H1 (cell line): ENCODE results near the gene CACNG6. TPM values are rescaled to one million over a fixed set of nuclear protein-coding genes. Genes with fewer than 3 reads are reported as not detected.

Source experiments
- CTCF ChIA-PET: fragments of 300-600 bp; sonication (Branson Sonifier 250); formaldehyde crosslinking; loops from one replicate; lab custom pipeline; 2021; ENCODE audit not compliant: partially characterized antibody; lab: Charles Lee
- POLR2A ChIA-PET: fragments of 300-600 bp; sonication (Branson Sonifier 250); formaldehyde crosslinking; loops from one replicate; lab custom pipeline; 2021; ENCODE audit warnings: inconsistent platforms; ENCODE audit not compliant: partially characterized antibody; lab: Charles Lee
- DNase-seq, 2 experiments: peaks; one replicate each; pipeline versions ENCODE4 v3.0.0 to v3.0.0-alpha.2; 2010 to 2022; ENCODE audit warnings: low spot score in 2 of 2, low read depth in 1 of 2, mixed read lengths in 1 of 2
- FAIRE-seq: peaks from 2 replicates; lab custom pipeline; 2011; peaks lifted over from hg19 to GRCh38; lab: Jason Lieb, UNC
- H2AFZ ChIP-seq: 2 replicates; pipeline ENCODE4 v1.8.1; 2012; ENCODE audit warnings: low read length, inconsistent platforms
- H2AK5ac ChIP-seq: 2 replicates; pipeline ENCODE4 v1.6.1; 2013; ENCODE audit warnings: low read depth, low read length
- H2BK120ac ChIP-seq: replicated peaks from 2 replicates; pipeline ENCODE3; 2013; ENCODE audit warnings: low read depth, low read length, inconsistent platforms
- H2BK12ac ChIP-seq: 2 replicates; pipeline ENCODE4 v1.6.1; 2013; ENCODE audit warnings: low read depth, low read length
- H2BK15ac ChIP-seq: 2 replicates; pipeline ENCODE4 v1.6.1; 2013; ENCODE audit warnings: low read length
- H2BK20ac ChIP-seq: 2 replicates; pipeline ENCODE4 v1.6.1; 2013; ENCODE audit warnings: low read length
- H2BK5ac ChIP-seq: 2 replicates; pipeline ENCODE4 v1.6.1; 2013; ENCODE audit warnings: low read depth, low read length
- H3K14ac ChIP-seq: 2 replicates; pipeline ENCODE4 v1.6.1; 2013; ENCODE audit warnings: inconsistent platforms; ENCODE audit not compliant: insufficient read length
- H3K18ac ChIP-seq: 2 replicates; pipeline ENCODE4 v1.6.1; 2013; ENCODE audit warnings: low read length; ENCODE audit errors: extremely low read depth
- H3K23ac ChIP-seq: 2 replicates; pipeline ENCODE4 v1.6.1; 2013; ENCODE audit warnings: inconsistent platforms; ENCODE audit not compliant: insufficient read length
- H3K23me2 ChIP-seq: 2 replicates; pipeline ENCODE4 v1.6.1; 2013; ENCODE audit warnings: low read depth, low read length
- H3K27ac ChIP-seq: 2 replicates; pipeline ENCODE4 v1.6.1; 2011; ENCODE audit warnings: low read depth, low read length, inconsistent platforms
- H3K27me3 ChIP-seq, 4 experiments: replicated peaks in 1 of 4; 1 replicate in 1 of 4; 2 replicates in 3 of 4; pipeline versions ENCODE4 v1.6.1 to v1.8.1; 2011 to 2013; ENCODE audit warnings: low read length in 3 of 4, mild to moderate bottlenecking in 3 of 4, inconsistent platforms in 2 of 4, mixed read lengths in 2 of 4, moderate library complexity in 1 of 4; ENCODE audit not compliant: control insufficient read depth in 3 of 4, insufficient read depth in 3 of 4; ENCODE audit errors: extremely low read depth in 1 of 4
- H3K36me3 ChIP-seq, 4 experiments: 2 replicates each; pipeline versions ENCODE4 v1.6.1 to v1.8.1; 2011 to 2013; ENCODE audit warnings: mild to moderate bottlenecking in 4 of 4, low read length in 3 of 4, moderate library complexity in 2 of 4, control low read depth in 1 of 4, inconsistent platforms in 1 of 4; ENCODE audit not compliant: insufficient read depth in 4 of 4, control insufficient read depth in 2 of 4
- H3K4ac ChIP-seq: replicated peaks from 2 replicates; pipeline ENCODE3; 2013; ENCODE audit warnings: low read length, low read depth, mixed read lengths, inconsistent platforms; ENCODE audit not compliant: insufficient read length
- H3K4me1 ChIP-seq, 4 experiments: replicated peaks in 1 of 4; 1 replicate in 1 of 4; 2 replicates in 3 of 4; pipeline versions ENCODE4 v1.6.1 to v1.8.1; 2011 to 2013; ENCODE audit warnings: low read length in 3 of 4, inconsistent platforms in 2 of 4, mixed read lengths in 1 of 4; ENCODE audit not compliant: insufficient read depth in 4 of 4, control insufficient read depth in 3 of 4
- H3K4me2 ChIP-seq, 2 experiments: 2 replicates each; pipeline versions ENCODE4 v1.6.1 to v1.8.1; 2011 to 2013; ENCODE audit warnings: low read depth in 2 of 2, low read length in 2 of 2, control low read depth in 1 of 2, inconsistent platforms in 1 of 2, mild to moderate bottlenecking in 1 of 2; ENCODE audit not compliant: insufficient read depth in 1 of 2
- H3K4me3 ChIP-seq, 4 experiments: fragments of 200-600, 300-600 bp in 1 of 4; sonication (generic), shearing (Covaris generic), sonication (Bioruptor Twin) in 1 of 4; 2 replicates each; pipeline versions ENCODE4 v1.5.1 to v1.8.1; 2011 to 2016; ENCODE audit warnings: low read length in 4 of 4, low read depth in 3 of 4, control low read depth in 2 of 4, inconsistent platforms in 2 of 4, mild to moderate bottlenecking in 2 of 4, mixed read lengths in 1 of 4, moderate library complexity in 1 of 4; ENCODE audit not compliant: insufficient read depth in 2 of 4; ENCODE audit errors: extremely low read depth in 1 of 4
- H3K56ac ChIP-seq: replicated peaks from 2 replicates; pipeline ENCODE3; 2013; ENCODE audit warnings: low read depth, mild to moderate bottlenecking, mixed read lengths, low read length, inconsistent platforms; ENCODE audit not compliant: insufficient read length
- H3K79me1 ChIP-seq: 2 replicates; pipeline ENCODE4 v1.6.1; 2013; ENCODE audit warnings: low read depth, low read length, control low read depth
- H3K79me2 ChIP-seq, 2 experiments: 2 replicates each; pipeline versions ENCODE4 v1.6.1 to v1.8.1; 2012 to 2013; ENCODE audit warnings: low read length in 2 of 2, mild to moderate bottlenecking in 2 of 2, inconsistent platforms in 1 of 2; ENCODE audit not compliant: insufficient read depth in 2 of 2, control insufficient read depth in 1 of 2
- H3K9ac ChIP-seq, 4 experiments: replicated peaks in 1 of 4; 1 replicate in 1 of 4; 2 replicates in 3 of 4; pipeline versions ENCODE4 v1.6.1 to v1.8.1; 2011 to 2013; ENCODE audit warnings: low read depth in 3 of 4, low read length in 3 of 4, control low read depth in 2 of 4, mild to moderate bottlenecking in 2 of 4, moderate library complexity in 2 of 4, inconsistent platforms in 1 of 4; ENCODE audit errors: extremely low read depth in 1 of 4
- H3K9me3 ChIP-seq, 2 experiments: 2 replicates each; pipeline versions ENCODE4 v1.6.1 to v1.8.1; 2012 to 2013; ENCODE audit warnings: mild to moderate bottlenecking in 2 of 2, moderate library complexity in 2 of 2, control low read depth in 1 of 2, inconsistent platforms in 1 of 2, low read depth in 1 of 2, low read length in 1 of 2, mixed read lengths in 1 of 2; ENCODE audit not compliant: insufficient read depth in 2 of 2
- H4K20me1 ChIP-seq, 2 experiments: replicated peaks in 1 of 2; 2 replicates each; pipeline versions ENCODE3 to v1.8.1; 2011 to 2013; ENCODE audit warnings: inconsistent platforms in 2 of 2, low read length in 2 of 2, mild to moderate bottlenecking in 1 of 2; ENCODE audit not compliant: insufficient read depth in 2 of 2, control insufficient read depth in 1 of 2
- H4K5ac ChIP-seq: 2 replicates; pipeline ENCODE4 v1.6.1; 2013; ENCODE audit warnings: low read length, low read depth, mixed read lengths, inconsistent platforms; ENCODE audit not compliant: insufficient read length
- H4K8ac ChIP-seq: 2 replicates; pipeline ENCODE4 v1.8.0; 2013; ENCODE audit warnings: mild to moderate bottlenecking, moderate library complexity, low read length, inconsistent platforms; ENCODE audit not compliant: insufficient read depth; ENCODE audit errors: extremely low read depth
- H4K91ac ChIP-seq: replicated peaks from 2 replicates; pipeline ENCODE3; 2013; ENCODE audit warnings: low read length, mixed read lengths, inconsistent platforms; ENCODE audit not compliant: insufficient read length
- CEBPB ChIP-seq: IDR thresholded peaks from 2 replicates; pipeline ENCODE4 v1.6.1; 2012; ENCODE audit warnings: low read depth, low read length
- CHD1 ChIP-seq: IDR thresholded peaks from 2 replicates; pipeline ENCODE4 v1.6.1; 2012; ENCODE audit warnings: low read depth, low read length, improper control_type of control experiment
- MAFK ChIP-seq: IDR thresholded peaks from 2 replicates; pipeline ENCODE4 v1.6.1; 2012; ENCODE audit warnings: low read depth, mild to moderate bottlenecking, improper control_type of control experiment, low read length
- PHF8 ChIP-seq: fragments of 200-600 bp; sonication (generic); conservative IDR thresholded peaks from 2 replicates; pipeline ENCODE4 v1.7.1; 2012; ENCODE audit warnings: low read depth, mild to moderate bottlenecking, inconsistent platforms, low read length, moderate library complexity
- SP4 ChIP-seq: IDR thresholded peaks from 2 replicates; pipeline ENCODE4 v1.6.1; 2012; ENCODE audit warnings: low read length, inconsistent platforms
- WGBS, 2 experiments: shearing (Covaris generic) in 1 of 2; methylation state at CpG; one replicate each; pipeline versions ENCODE4 v1.1.6 to v1.1.7; 2013 to 2015; ENCODE audit warnings: low lambda C conversion rate in 2 of 2, mixed read lengths in 2 of 2, inconsistent platforms in 1 of 2, low coverage in 1 of 2, missing lambda C conversion rate in 1 of 2; ENCODE audit not compliant: insufficient replicate concordance in 2 of 2, insufficient coverage in 1 of 2, insufficient read length in 1 of 2; ENCODE audit errors: extremely low coverage in 1 of 2, missing lambda C conversion rate in 1 of 2; 5-methylcytosine and 5-hydroxymethylcytosine counted together
- polyA plus RNA-seq, 7 experiments: library from polyadenylated mRNA; depleted of rRNA in 3 of 7; stranded (reverse) in 5 of 7; unstranded in 2 of 7; fragments of >200 nt in 5 of 7; fragments of 200-250 nt in 2 of 7; gene quantifications; 1 replicate in 5 of 7; 2 replicates in 1 of 7; 4 replicates in 1 of 7; pipeline versions ENCODE4 v1.2.1 to v1.2.3, GENCODE V29; 2011 to 2013; ENCODE audit warnings: missing spikeins in 2 of 7, mixed read lengths in 2 of 7
- total RNA-seq: library from RNA; stranded (reverse); fragmentation: NEBNext Ultra II Directional; extraction: Animal tissue kit (Norgen Biotek cat#: 25700); gene quantifications from 2 replicates; pipeline ENCODE4 v1.2.1, GENCODE V29; 2021

CACNG6 gene
- total and polyA plus RNA-seq, 2 of the 8 experiments (the other 6 are each of a cell fraction or from before 2014, with no cell fraction given), result 1.2 to 1.6 TPM

GRCh38 chr19:54024660-54025059 lies 33.2 kb downstream of the CACNG6 start:
- Histone ChIP-seq H4K5ac (no peak overlapping the region), H3K4me2 (no peak overlapping the region), H4K8ac (no peak overlapping the region), H3K4ac (no peak overlapping the region), H3K79me1 (no peaks in the 10 kb centered on the region), H3K9me3 (no peaks in the 10 kb centered on the region), H3K4me3 (no peak overlapping the region), H2AK5ac (no peak overlapping the region), H3K79me2 (no peaks in the 10 kb centered on the region), H3K4me1 (peaks cover 0 to 6% (median 3%) of the 10 kb centered on the region in 4 experiments; a peak in 4 of 7 replicates), H3K23me2 (no peaks in the 10 kb centered on the region), H3K27me3 (peaks cover 0 to 2% (median 0%) of the 10 kb centered on the region in 4 experiments; a peak in 1 of 7 replicates), H3K14ac (no peak overlapping the region), H2BK15ac (peak overlapping the region; percentile 21; the same call in 1 of the 2 replicates), H2BK120ac (no peak overlapping the region), H2AFZ (no peak overlapping the region), H4K91ac (no peak overlapping the region), H2BK5ac (no peak overlapping the region), H3K9ac (no peak overlapping the region), H2BK12ac (peak overlapping the region; percentile 11; the same call in 1 of the 2 replicates), H3K23ac (no peak overlapping the region), H3K18ac (no peak overlapping the region), H4K20me1 (no peaks in the 10 kb centered on the region), H3K36me3 (no peaks in the 10 kb centered on the region; a peak in 1 of 8 replicates), H3K27ac (no peak overlapping the region), H2BK20ac (no peak overlapping the region), H3K56ac (no peak overlapping the region)
- no peak for DNase-seq
- CTCF ChIA-PET, result interaction anchor here (0.7 to 6.1 kb wide), 32 partner anchors 10 to 238 kb away, joined by 3 to 42 read pairs (median 8); partner anchors contain the start of gene CACNG6
- TF ChIP-seq CEBPB (no peak), PHF8 (no peak), MAFK (no peak), SP4 (no peak), CHD1 (no peak)
- 96% methylated on average over 9 of the region's 9 CpGs; no CpG with 5 or more reads in 1 of the 2 experiments for WGBS, 2 experiments
- FAIRE-seq, result no peak
- POLR2A ChIA-PET, result interaction anchor here (1.6 to 3.0 kb wide), 5 partner anchors 10 to 157 kb away, joined by 3 to 17 read pairs (median 4); partner anchors contain the start of genes CACNG6 and MYADM
